Left ventricle myocardium superior (tissue), 1 donor: ENCODE measurements around the gene UBA52. TPM values are rescaled to one million over a fixed set of nuclear protein-coding genes. Genes with fewer than 3 reads are reported as not detected.

Experiments
- ATAC-seq: fragments of 200-7000 bp; cut with Tn5 transposase; one replicate; pipeline ENCODE4 v1.9.1; 2020; ENCODE audit warnings: mild to moderate bottlenecking, moderate library complexity
- DNase-seq: peaks from one replicate; pipeline ENCODE4 v3.0.0-alpha.2; 2020
- intact Hi-C: fragments of 100-400 bp; cut with micrococcal nuclease; formaldehyde crosslinking; loops from one replicate; pipeline ENCODE4 v1.11.0; 2022
- total RNA-seq: library from RNA; stranded (reverse); fragmentation: NEBNext Ultra II Directional; extraction: Animal tissue kit (Norgen Biotek cat#: 25700); gene quantifications from one replicate; pipeline ENCODE4 v1.2.1, GENCODE V29; 2021
- donor health status: DM: no; HTN: yes; CAD: no; lungs with severe emphysema.

UBA52 gene
- total RNA-seq, 1 donor from 2014 or later = 725 TPM

DNA sequence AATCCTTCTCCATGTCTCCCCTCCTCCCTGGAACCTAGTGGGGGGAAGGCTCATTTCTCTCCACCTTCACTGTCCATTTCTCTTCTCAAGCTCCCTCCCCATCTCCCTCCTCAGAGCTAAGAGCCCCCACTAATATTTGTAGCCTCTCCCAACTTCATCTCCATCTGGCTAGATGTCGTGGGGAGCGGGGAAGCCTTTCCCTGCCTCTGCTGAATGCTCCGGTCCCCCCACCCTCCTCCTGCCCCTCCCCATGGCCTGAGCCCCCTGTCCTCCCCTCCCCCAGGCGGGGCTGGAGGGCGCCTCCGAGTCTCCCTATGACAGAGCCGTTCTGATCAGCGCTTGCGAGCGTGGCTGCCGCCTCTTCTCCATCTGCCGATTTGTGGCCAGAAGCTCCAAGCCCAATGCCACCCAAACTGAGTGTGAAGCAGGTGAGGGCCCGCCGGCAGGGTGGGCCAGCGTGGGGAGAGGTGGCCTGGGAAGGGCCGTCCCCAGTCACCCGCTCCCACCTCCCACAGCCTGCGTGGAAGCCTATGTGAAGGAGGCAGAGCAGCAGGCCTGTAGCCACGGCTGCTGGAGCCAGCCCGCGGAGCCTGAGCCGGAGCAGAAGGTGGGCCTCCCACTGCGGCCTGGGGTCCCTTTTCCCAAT lies 42.1 kb downstream of the UBA52 start:
- DNase-seq (no peak), ATAC-seq (no peak)

DNA sequence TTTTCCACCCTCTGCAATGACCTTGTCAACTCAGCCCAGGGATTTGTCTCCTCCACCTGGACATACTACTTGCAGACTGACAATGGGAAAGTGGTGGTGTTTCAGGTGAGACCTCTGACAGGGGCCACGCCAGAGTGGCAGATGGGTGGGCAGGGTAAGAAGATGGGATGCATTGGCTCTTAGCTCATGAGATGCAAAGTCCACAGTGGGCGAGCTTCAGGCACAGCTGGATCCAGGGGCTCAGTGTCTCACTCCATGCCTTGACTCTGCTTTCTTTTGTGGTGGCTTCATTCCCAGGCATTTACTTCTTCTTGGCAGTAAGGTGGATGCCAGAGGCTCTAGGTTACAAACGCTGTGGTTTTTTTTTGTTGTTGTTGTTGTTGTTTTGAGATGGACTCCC lies 44.4 kb downstream of the UBA52 start:
- DNase-seq (no peak), ATAC-seq (no peak)
- intact Hi-C loops = no loop called here

More for the DNA sequence above, 42.1 kb downstream of the UBA52 start:
- intact Hi-C loops = no loop called here

DNA sequence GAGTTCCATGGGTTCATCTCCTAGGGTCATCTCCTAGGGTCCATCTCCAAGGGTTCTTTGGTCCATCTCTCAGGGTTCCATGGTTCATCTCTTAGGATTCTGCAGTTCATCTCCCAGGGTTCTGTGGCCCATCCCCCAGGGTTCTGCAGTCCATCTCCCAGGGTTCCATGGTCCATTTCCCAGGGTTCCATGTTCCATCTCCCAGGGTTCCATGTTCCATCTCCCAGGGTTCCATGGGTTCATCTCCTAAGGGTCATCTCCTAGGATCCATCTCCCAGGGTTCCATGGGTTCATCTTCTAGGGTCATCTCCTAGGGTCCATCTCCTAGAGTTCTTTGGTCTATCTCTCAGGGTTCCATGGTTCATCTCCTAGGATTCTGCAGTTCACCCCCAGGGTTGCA lies 45.9 kb downstream of the UBA52 start:
- no peak for ATAC-seq
- intact Hi-C loops = no loop called here
- no peak for DNase-seq

DNA sequence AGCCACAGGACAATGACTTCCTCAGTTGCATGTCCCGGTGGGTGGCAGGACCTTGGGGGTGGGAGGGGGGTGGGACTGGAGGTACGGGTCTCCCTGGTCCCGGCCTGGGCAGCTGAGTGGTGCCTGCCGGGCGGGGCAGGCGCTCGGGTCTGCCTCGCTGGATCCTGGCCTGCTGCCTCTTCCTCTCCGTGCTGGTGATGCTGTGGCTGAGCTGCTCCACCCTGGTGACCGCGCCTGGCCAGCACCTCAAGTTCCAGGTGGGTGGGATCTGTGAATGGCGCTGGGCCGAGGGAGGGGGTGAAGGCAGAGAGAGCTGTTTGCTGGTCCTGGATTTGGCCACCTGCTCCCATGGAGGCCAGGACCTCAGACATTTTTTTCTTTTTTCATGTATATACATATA lies 46.6 kb downstream of the UBA52 start:
- ATAC-seq (no peak), DNase-seq (no peak)
- intact Hi-C loops = no loop called here

DNA sequence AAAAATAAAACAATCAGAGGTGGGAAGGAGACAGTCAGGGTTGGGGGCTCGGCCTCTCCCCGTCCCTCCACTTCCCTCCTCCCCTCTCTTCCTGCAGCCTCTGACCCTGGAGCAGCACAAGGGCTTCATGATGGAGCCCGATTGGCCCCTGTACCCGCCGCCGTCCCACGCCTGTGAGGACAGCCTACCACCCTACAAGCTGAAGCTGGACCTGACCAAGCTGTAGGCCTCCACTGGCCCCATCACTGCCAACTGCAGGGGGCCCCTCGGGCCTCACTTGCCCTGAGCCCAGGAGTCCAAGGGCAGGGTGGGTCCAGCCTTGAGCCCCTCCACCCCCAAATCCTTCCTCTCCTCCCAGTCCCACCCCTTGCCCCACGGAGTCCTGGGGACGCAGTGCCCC lies 48.7 kb downstream of the UBA52 start:
- intact Hi-C loops = no loop called here
- no peak for ATAC-seq
- no peak for DNase-seq

DNA sequence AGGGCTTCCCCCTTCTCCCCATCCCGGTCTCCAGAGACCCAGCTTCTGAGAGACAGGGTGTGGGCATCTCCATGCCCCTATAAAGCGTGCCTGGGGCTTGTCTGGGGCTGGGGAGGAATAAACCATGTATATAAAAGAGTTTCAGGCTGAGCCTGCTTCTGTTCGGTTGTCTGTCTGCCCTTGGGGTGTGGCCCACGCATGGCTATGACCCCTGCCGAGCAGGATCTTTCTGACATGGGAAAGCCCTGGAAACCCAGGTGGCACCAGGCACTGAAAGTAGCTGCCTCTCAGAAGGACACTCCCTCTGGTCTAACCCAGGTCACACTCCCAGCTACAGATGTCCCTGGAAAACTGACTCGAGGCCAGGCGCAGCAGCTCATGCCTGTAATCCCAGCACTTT lies 49.2 kb downstream of the UBA52 start:
- ATAC-seq (no peak), DNase-seq (no peak)
- intact Hi-C loops = no loop called here

DNA sequence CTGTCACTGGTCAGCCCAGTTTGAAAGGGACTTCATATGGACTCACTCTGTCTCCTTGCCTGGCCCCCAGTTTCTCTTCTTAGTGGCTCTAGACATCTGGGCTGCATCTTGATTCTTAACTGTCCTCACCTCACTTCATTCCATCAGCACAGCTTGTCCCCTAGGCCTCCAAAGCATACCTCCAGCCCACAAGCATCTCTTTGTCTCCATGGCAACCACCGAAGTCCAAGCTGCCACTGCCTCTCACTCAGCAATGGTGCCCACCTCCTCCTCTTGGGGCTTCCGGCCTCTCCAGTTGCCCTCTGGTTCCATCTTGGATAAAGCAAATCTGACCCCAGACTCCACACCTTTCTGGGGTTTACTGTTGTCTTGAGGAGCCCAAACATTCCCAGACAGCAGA lies 55.2 kb downstream of the UBA52 start:
- ATAC-seq (no peak), DNase-seq (no peak)
- intact Hi-C loops = no loop called here

Other genes with a start within 250 kb of the UBA52 start
- 98.0 TPM for gene LSM4, start 248.8 kb upstream of the UBA52 start, total RNA-seq
- 41.2 TPM for gene PGPEP1, start 231.3 kb upstream of the UBA52 start, total RNA-seq
- 0.27 TPM for gene GDF15, start 185.7 kb upstream of the UBA52 start, total RNA-seq
- 2.9 TPM for gene LRRC25, start 174.2 kb upstream of the UBA52 start, total RNA-seq
- gene SSBP4, start 152.5 kb upstream of the UBA52 start, total RNA-seq = 36.4 TPM
- gene ISYNA1, start 133.7 kb upstream of the UBA52 start, total RNA-seq = 24.4 TPM
- gene ELL, start 49.8 kb upstream of the UBA52 start, total RNA-seq = 9.3 TPM
- gene FKBP8, start 28.3 kb upstream of the UBA52 start, total RNA-seq = 181 TPM
- 43.9 TPM for gene KXD1, start 14.0 kb upstream of the UBA52 start, total RNA-seq
- gene REX1BD, start 16.9 kb downstream of the UBA52 start, total RNA-seq = 75.8 TPM
- gene CRLF1, start 34.9 kb downstream of the UBA52 start, total RNA-seq = 21.4 TPM
- gene TMEM59L, start 41.0 kb downstream of the UBA52 start, total RNA-seq = 1.5 TPM
- gene KLHL26, start 65.2 kb downstream of the UBA52 start, total RNA-seq = 5.8 TPM
- 10.3 TPM for gene CRTC1, start 111.8 kb downstream of the UBA52 start, total RNA-seq
- not detected for gene COMP, start 219.4 kb downstream of the UBA52 start, total RNA-seq